Muscle of leg (tissue), 11 donors: ENCODE results near the gene TMPRSS11A. TPM values are rescaled to one million over a fixed set of nuclear protein-coding genes. Genes with fewer than 3 reads are reported as not detected.

Source experiments
- DNase-seq: peaks from one replicate; pipeline ENCODE4 v3.0.0; 2013
- H3K27ac ChIP-seq: one replicate; pipeline ENCODE4 v1.5.1; 2013; ENCODE audit warnings: mild to moderate bottlenecking, low read length, control low read depth
- H3K27me3 ChIP-seq: one replicate; pipeline ENCODE4 v1.6.1; 2013; ENCODE audit warnings: low read length; ENCODE audit not compliant: control insufficient read depth, insufficient read depth
- H3K36me3 ChIP-seq: one replicate; pipeline ENCODE4 v1.6.1; 2013; ENCODE audit warnings: low read length; ENCODE audit not compliant: control insufficient read depth, insufficient read depth
- H3K4me1 ChIP-seq: one replicate; pipeline ENCODE4 v1.6.1; 2013; ENCODE audit warnings: low read length; ENCODE audit not compliant: control insufficient read depth, insufficient read depth
- H3K4me3 ChIP-seq: one replicate; pipeline ENCODE4 v1.5.1; 2013; ENCODE audit warnings: low read length, control low read depth
- H3K9me3 ChIP-seq: replicated peaks from 2 replicates; pipeline ENCODE4 v1.6.1; 2013; ENCODE audit warnings: low read depth, low read length; ENCODE audit not compliant: control insufficient read depth
- WGBS: methylation state at CpG from one replicate; pipeline ENCODE4 v1.1.5; 2013; ENCODE audit warnings: missing lambda C conversion rate; ENCODE audit not compliant: insufficient coverage; 5-methylcytosine and 5-hydroxymethylcytosine counted together
- polyA plus RNA-seq, 8 donors: library from polyadenylated mRNA; unstranded; fragments of 120-200 nt; gene quantifications; one replicate each; pipeline versions ENCODE4 v1.2.1 to v1.2.3, GENCODE V29; 2013; ENCODE audit warnings: inconsistent platforms in 1 of 8, low replicate concordance in 1 of 8; ENCODE audit not compliant: insufficient read length in 8 of 8, insufficient read depth in 1 of 8
- total RNA-seq: library from RNA; stranded (reverse); fragments of 120-200 nt; gene quantifications from one replicate; pipeline ENCODE4 v1.2.4, GENCODE V29; 2013

TMPRSS11A gene
- total and polyA plus RNA-seq, 9 donors, result 0.09 to 0.26 TPM; not detected in 7

DNA sequence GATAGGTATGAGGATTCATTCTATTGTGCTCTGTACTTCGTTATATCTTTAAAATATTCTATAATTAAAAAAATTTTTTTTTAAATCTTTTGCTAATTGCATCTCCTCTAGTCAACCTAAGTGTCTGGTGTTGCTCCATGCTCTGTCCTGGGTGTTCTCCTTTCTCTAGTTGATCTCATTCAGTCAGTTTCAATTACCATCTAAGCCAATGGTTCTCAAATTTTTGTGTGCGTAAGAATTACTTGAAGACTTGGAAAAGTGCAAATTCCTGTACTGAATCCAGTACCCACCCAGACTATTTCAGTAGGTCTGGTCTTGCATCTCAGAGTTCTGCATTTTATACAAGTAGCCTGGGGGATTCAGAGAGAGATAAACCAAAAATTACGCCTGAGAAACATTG lies 86.2 kb downstream of the TMPRSS11A start:
- no peak overlapping the region for H3K27ac ChIP-seq
- no peak for DNase-seq
- 100% methylated on average over 1 of the region's 3 CpGs for WGBS
- H3K4me1 ChIP-seq, result peaks cover 9% of the 10 kb centered on the region
- H3K4me3 ChIP-seq, result no peak overlapping the region
- no peaks in the 10 kb centered on the region for H3K27me3 ChIP-seq
- no peaks in the 10 kb centered on the region for H3K36me3 ChIP-seq
- no peaks in the 10 kb centered on the region for H3K9me3 ChIP-seq

DNA sequence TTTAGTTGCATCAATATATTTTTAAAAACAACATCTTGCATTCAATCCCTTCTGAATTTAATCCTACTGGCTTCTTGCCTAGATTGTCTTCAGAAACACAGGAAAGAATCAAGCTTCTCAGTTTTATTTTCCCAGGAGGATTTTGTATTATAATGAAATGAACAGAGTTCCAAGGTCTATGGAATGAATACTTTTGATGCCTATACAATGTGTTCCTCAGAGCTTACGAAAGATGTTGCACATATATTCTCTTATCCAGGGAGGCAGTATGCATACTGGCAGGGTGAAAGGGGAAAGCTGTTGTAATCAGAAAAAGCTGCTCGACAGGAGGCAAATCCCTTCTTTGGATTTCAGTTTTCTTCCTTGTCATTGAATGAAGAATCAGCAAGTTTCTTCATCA lies 88.3 kb downstream of the TMPRSS11A start:
- no peaks in the 10 kb centered on the region for H3K9me3 ChIP-seq
- WGBS, result 33% methylated on average over 1 of the region's 2 CpGs
- no peaks in the 10 kb centered on the region for H3K4me1 ChIP-seq
- DNase-seq, result peak; percentile 89
- H3K36me3 ChIP-seq, result no peaks in the 10 kb centered on the region
- H3K27ac ChIP-seq, result no peak overlapping the region
- H3K27me3 ChIP-seq, result no peaks in the 10 kb centered on the region
- H3K4me3 ChIP-seq, result no peak overlapping the region

DNA sequence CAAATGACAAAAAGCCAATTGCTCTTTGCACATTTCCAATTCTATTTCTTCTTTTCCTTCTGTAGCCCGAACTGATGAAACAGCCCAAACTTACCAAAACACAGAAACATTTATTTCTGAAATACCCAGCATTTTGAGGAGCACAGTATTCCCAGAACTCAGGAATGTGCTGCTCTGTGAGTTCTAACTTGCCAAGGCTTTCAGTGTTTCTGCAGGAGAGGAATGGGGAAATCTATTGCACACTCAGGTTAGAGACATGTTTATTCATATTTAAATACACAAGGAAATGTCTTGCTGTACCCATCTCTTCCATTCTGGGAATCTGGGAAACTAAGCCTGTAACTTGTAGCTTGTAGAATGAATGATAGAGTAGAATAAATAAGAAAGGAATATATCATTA lies 90.2 kb downstream of the TMPRSS11A start:
- no peaks in the 10 kb centered on the region for H3K36me3 ChIP-seq
- no peak overlapping the region for H3K27ac ChIP-seq
- peak; percentile 17 for DNase-seq
- whole genome bisulfite sequencing, result no CpG with 5 or more reads among the region's 1 CpG
- H3K4me1 ChIP-seq, result no peaks in the 10 kb centered on the region
- no peaks in the 10 kb centered on the region for H3K9me3 ChIP-seq
- no peaks in the 10 kb centered on the region for H3K27me3 ChIP-seq
- no peak overlapping the region for H3K4me3 ChIP-seq

DNA sequence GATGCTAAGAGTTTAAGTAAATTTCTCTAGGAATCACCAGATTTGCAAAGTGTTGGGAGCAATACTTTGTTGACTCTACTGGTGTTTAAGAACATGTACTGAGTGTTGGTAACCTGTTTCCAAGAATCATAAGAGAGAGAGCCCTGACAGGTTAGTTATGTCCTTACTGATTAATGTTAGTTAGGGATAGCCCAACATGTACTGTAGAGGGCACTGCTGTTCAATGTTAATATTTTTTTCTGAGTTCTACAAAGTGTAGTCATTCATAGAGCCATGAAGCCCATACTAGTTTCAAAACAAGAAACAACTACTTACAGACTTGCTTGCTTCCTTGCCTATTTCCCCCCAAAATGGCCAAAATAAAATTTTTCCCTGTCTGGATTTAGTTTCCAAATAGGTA lies 91.4 kb downstream of the TMPRSS11A start:
- Histone ChIP-seq H3K27ac (no peak overlapping the region), H3K9me3 (no peaks in the 10 kb centered on the region), H3K27me3 (no peaks in the 10 kb centered on the region), H3K36me3 (no peaks in the 10 kb centered on the region), H3K4me3 (no peak overlapping the region), H3K4me1 (no peaks in the 10 kb centered on the region)
- DNase-seq, result peak; percentile 63

DNA sequence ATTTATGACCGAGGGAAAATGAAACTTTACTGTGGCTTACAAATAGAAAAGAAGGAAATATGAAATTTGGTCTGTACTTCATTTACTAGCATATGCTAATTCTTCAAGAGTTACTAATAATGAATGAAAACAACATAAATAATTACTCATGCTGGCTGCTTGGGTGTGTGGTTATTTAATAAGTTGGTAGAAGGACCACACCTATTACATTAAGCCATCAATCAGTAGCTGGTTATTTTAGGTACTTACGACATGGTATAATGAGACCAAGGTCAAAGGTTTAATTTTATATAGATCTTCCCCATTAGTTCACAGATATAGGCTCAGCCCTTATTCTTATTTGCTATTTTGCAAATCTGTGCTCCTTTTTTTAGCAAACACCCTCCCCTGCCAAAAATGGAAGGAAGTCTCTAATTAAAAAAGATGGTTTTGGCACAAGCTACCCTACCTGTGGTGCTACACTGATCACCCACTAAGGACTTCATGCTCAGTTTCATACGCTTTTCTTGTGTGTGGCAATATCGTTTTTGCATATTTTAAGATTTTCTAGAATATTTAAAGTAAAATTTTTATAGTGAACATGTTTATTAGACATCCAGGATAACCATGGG lies 93.6 kb downstream of the TMPRSS11A start:
- Histone ChIP-seq H3K27me3 (no peaks in the 10 kb centered on the region), H3K36me3 (no peaks in the 10 kb centered on the region), H3K4me1 (no peaks in the 10 kb centered on the region), H3K27ac (no peak overlapping the region), H3K9me3 (no peaks in the 10 kb centered on the region), H3K4me3 (no peak overlapping the region)
- no CpG with 5 or more reads among the region's 4 CpGs for WGBS
- DNase-seq, result no peak

DNA sequence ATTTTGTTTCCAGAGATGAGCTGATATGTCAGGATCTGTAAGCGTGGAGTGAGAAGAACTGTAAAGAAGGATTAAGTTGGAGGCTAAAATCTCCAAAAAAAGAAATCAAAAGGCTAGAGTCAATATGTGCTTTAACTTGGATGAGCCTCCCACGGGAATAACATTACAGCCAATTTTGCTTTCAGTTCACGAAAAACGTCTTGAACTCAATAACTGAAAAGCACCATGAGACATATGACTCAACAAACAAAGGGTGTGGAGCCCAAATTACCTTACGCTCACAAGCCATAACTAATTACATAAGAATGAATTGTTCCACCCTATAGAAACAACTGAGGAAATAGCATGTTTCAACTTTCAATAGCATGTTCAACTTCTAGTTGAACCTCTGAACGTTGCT lies 101.8 kb downstream of the TMPRSS11A start:
- H3K36me3 ChIP-seq, result no peaks in the 10 kb centered on the region
- no peaks in the 10 kb centered on the region for H3K4me1 ChIP-seq
- peak; percentile 82 for DNase-seq
- H3K9me3 ChIP-seq, result no peaks in the 10 kb centered on the region
- no peak overlapping the region for H3K4me3 ChIP-seq
- WGBS, result 27% methylated on average over 3 of the region's 6 CpGs
- no peaks in the 10 kb centered on the region for H3K27me3 ChIP-seq
- no peak overlapping the region for H3K27ac ChIP-seq

Other genes with a start within 250 kb of the TMPRSS11A start
- not detected for gene GNRHR, start 209.1 kb downstream of the TMPRSS11A start, total RNA-seq
- gene GNRHR, start 209.1 kb downstream of the TMPRSS11A start, polyA plus RNA-seq, result under 1 TPM in 7 of 8 donors, not detected in 1; 0.24 to 0.61 (median 0.28) TPM
- gene TMPRSS11D, start 79.5 kb downstream of the TMPRSS11A start, total RNA-seq, result not detected
- gene TMPRSS11D, start 79.5 kb downstream of the TMPRSS11A start, polyA plus RNA-seq, result under 1 TPM in 4 of 8 donors, not detected in 4; 0.08 to 0.41 (median 0.22) TPM
- gene TMPRSS11F, start 166.4 kb upstream of the TMPRSS11A start, total RNA-seq, result not detected
- under 1 TPM in 3 of 8 donors, not detected in 5; 0.10 to 0.31 (median 0.11) TPM for gene TMPRSS11F, start 166.4 kb upstream of the TMPRSS11A start, polyA plus RNA-seq